Stimulated activated memory B cell treated with anti-CD40 and anti-IgM and Interleukin-4, amounts not matched to agents 10 μg/mL and 1 μg/mL and 100 μg/mL, for 72 hours (primary cell): Measurements from ENCODE around the gene FADS6.

Experiments used
- ATAC-seq: fragments of 150-1000 bp; cut with Tn5 transposase; 2 replicates; pipeline ENCODE4 v1.10.0; 2021
- H3K27ac Mint-ChIP-seq: one replicate; pipeline ENCODE4 v1.8.0; 2022; ENCODE audit warnings: mild to moderate bottlenecking, mixed read lengths
- H3K27me3 Mint-ChIP-seq: one replicate; pipeline ENCODE4 v1.8.0; 2022; ENCODE audit warnings: mixed read lengths
- H3K36me3 Mint-ChIP-seq: one replicate; pipeline ENCODE4 v1.8.0; 2022; ENCODE audit warnings: mixed read lengths
- H3K4me1 Mint-ChIP-seq: one replicate; pipeline ENCODE4 v1.8.0; 2022; ENCODE audit warnings: mixed read lengths
- H3K4me3 Mint-ChIP-seq: one replicate; pipeline ENCODE4 v1.8.0; 2022; ENCODE audit warnings: mild to moderate bottlenecking, moderate library complexity, mixed read lengths
- H3K9me3 Mint-ChIP-seq: one replicate; pipeline ENCODE4 v1.8.0; 2022; ENCODE audit warnings: mixed read lengths

The FADS6 gene

GRCh38 chr17:74860229-74860871, 33.1 kb downstream of the FADS6 start:
- no peaks in the 10 kb centered on the region for H3K36me3 Mint-ChIP-seq
- peak overlapping the region; percentile 74 for H3K4me3 Mint-ChIP-seq
- H3K9me3 Mint-ChIP-seq, result no peaks in the 10 kb centered on the region
- H3K4me1 Mint-ChIP-seq, result peaks cover 47% of the 10 kb centered on the region
- ATAC-seq, result peak; percentile 44
- H3K27me3 Mint-ChIP-seq, result peaks cover 83% of the 10 kb centered on the region
- H3K27ac Mint-ChIP-seq, result peak overlapping the region; percentile 42

DNA sequence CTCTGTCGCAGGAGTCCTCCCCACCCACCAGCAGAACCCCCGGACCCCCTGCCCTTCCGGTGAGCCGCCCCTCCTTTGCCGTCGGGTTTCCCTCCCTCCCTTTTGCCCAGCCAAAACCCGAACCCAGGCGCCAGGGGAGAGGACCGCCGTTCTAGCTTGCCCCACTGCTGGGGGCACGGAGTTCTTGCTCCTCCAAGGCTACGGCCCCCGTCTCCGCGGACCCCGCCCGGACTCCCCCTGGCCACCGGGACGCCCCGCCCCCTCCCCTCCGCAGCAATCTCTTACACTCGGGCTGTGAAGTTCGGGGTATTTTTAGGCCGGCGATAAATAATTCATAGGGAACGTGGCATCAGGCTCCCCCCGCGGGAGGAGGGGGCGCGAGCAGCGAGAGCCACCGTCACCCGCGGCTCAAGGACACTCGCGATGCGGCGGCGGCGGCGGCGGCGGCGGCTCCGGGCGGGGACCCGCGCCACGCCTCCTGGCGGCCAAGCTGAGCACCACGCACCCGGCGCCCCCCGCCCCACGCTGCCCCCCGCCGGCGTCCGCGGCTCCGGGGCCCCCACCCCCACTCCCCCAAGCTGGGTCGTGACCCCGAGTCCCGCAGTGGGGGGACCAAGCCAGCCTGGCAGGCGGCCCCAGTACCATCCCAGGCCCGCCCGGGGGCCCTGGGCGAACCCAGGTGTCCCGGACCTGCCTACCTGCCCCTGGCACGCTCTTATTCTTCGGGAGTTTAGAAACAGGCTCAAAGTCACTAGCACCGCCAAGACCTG, 33.8 kb downstream of the FADS6 start, which contains the start of gene GRIN2C:
Gene GRIN2C (minus strand): TSS at position 427 of the 770 bp plus-strand sequence. CDS start 4,793 bp downstream, outside the sequence.
- Mint-ChIP-seq H3K27me3 (peaks cover 90% of the 10 kb centered on the region), H3K9me3 (no peaks in the 10 kb centered on the region), H3K27ac (peak within 1 kb of the TSS; percentile 42), H3K36me3 (no peaks in the 10 kb centered on the region), H3K4me1 (peaks cover 41% of the 10 kb centered on the region), H3K4me3 (peak within 1 kb of the TSS; percentile 74)
- peak; percentile 24 for ATAC-seq

DNA sequence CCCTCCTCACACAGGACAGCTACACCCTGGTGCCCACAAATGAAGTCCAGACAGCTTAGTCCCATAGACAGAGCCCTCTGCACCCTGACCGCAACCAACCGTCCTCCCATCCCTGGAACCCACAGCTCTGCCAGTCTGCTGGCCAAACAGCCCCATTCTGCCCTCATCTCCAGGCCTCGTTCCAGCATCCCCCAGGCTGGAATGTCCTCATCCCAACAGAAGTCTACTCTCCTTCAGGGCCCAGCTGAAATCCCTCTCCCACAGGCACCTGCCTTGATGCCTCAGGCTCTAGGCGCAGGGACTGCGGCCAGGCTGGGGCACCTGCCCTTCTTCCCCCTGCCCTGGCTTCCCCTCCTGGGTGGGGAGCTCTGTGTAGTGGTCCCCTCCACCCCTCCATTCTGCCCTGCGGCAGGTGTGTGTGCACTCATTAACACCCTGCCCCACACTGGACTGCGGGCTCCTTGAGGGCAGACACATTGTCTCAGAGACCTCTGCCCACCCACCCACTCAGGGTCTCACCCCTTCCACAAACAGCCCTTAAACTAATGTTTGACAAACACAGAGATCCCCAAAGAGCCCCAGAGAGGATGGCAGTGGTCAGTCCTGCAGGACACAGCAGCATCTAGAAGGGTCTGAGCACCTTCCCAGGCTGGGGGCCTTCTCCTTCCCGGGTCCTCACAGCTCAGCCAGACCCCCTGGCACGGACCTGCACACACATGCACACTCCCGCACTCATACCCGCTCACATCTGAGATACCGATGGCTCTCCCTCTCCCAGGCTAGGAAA, 34.6 kb downstream of the FADS6 start:
- Mint-ChIP-seq H3K9me3 (no peaks in the 10 kb centered on the region), H3K36me3 (no peaks in the 10 kb centered on the region), H3K27me3 (peaks cover 97% of the 10 kb centered on the region), H3K4me1 (peaks cover 39% of the 10 kb centered on the region), H3K27ac (no peak overlapping the region), H3K4me3 (peak overlapping the region; percentile 49)
- ATAC-seq, result no peak

DNA sequence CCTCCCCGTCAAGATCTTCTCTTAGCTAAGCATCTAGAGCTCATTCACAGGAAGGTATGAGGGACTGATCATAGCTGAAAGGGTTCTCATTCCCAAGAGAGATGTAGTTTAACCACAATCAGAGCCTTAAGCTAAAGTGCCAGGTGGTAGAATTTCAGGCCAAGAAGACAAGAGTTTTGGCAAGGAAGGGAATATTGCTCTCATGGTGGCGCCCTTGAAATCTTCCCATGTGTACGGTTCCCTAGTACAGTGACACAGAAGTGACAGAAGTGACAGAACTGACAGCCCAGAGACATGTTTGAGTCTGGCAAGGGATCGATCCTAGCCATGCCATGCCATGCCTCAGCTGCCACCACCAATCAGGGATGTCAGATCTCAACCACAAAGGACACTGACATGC, 36.2 kb downstream of the FADS6 start:
- H3K27me3 Mint-ChIP-seq, result peaks cover 93% of the 10 kb centered on the region
- H3K36me3 Mint-ChIP-seq, result no peaks in the 10 kb centered on the region
- H3K9me3 Mint-ChIP-seq, result no peaks in the 10 kb centered on the region
- H3K4me1 Mint-ChIP-seq, result peaks cover 40% of the 10 kb centered on the region
- no peak overlapping the region for H3K27ac Mint-ChIP-seq
- ATAC-seq, result no peak
- H3K4me3 Mint-ChIP-seq, result no peak overlapping the region

DNA sequence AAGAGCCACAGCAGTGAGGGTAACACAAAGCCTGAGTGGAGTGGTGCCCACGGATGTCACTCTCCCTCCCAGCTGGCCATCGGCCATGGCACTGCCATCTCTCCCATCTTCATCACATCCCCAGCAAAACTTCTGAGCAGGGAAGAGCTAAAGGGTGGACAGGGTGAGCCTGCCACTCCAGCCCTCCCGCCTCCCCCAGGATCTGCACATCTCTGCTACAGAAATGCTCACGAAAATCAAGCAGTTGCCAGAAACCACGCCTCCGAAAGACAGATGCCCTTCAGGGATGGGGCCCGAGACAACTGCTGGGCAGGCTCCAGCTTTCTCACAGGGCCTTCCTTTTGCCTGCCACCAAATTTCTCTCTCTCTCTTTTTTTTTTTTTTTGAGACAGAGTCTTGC, 37.3 kb downstream of the FADS6 start:
- Mint-ChIP-seq H3K4me3 (no peak overlapping the region), H3K27ac (no peak overlapping the region), H3K9me3 (no peaks in the 10 kb centered on the region), H3K4me1 (peaks cover 33% of the 10 kb centered on the region), H3K27me3 (peaks cover 90% of the 10 kb centered on the region), H3K36me3 (no peaks in the 10 kb centered on the region)
- no peak for ATAC-seq

DNA sequence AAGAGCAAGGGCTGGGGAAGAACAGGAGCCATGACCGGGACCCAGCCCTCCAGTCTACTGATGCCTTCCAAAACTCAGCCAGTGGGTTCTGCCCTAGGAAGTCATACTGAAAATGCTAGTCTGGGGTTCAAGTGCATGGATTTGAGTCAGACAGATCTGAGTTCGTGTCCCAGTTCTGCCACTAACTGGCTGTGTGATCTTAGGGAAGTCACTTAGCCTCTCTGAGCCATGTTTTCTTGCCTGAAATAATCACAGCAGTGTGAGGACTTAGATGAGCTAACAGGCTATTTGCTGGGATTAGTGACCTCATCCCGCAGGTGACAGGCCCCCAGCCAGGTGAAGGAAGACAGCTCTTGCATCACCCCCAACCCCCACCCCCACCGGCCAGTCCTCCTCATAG, 38.1 kb downstream of the FADS6 start:
- no peak for ATAC-seq
- H3K27me3 Mint-ChIP-seq, result peaks cover 90% of the 10 kb centered on the region
- H3K4me3 Mint-ChIP-seq, result no peak overlapping the region
- H3K27ac Mint-ChIP-seq, result no peak overlapping the region
- peaks cover 25% of the 10 kb centered on the region for H3K4me1 Mint-ChIP-seq
- no peaks in the 10 kb centered on the region for H3K9me3 Mint-ChIP-seq
- no peaks in the 10 kb centered on the region for H3K36me3 Mint-ChIP-seq

DNA sequence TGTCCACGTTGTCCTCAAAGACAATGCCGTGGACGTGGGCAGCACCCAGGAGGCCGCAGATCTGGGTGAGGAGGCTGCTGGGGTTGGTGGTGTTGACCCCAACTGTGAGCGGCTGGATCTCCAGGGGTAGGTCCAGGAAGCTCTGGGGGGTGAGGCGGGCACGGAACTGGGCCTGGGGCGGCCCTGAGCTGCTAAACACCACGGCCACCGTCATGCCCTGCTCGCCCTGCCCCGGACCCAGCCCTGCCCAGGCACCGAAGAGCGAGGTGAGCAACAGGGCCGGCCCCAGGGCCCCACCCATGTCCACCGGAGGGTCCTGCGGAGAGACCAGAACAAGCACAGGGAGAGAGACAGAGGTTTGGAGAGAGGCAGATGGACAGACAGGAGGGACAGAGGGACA, 38.6 kb downstream of the FADS6 start:
- H3K9me3 Mint-ChIP-seq, result no peaks in the 10 kb centered on the region
- H3K36me3 Mint-ChIP-seq, result no peaks in the 10 kb centered on the region
- peaks cover 21% of the 10 kb centered on the region for H3K4me1 Mint-ChIP-seq
- H3K4me3 Mint-ChIP-seq, result no peak overlapping the region
- H3K27ac Mint-ChIP-seq, result no peak overlapping the region
- ATAC-seq, result no peak
- H3K27me3 Mint-ChIP-seq, result peaks cover 90% of the 10 kb centered on the region

- Mint-ChIP-seq H3K4me3 (no peak overlapping the region), H3K36me3 (no peaks in the 10 kb centered on the region), H3K9me3 (no peaks in the 10 kb centered on the region), H3K4me1 (peaks cover 16% of the 10 kb centered on the region), H3K27ac (no peak overlapping the region), H3K27me3 (peaks cover 91% of the 10 kb centered on the region)
- no peak for ATAC-seq
Observed at GRCh38 chr17:74853669-74854068, 39.8 kb downstream of the FADS6 start.

- no peaks in the 10 kb centered on the region for H3K36me3 Mint-ChIP-seq
- no peak overlapping the region for H3K4me3 Mint-ChIP-seq
- peaks cover 91% of the 10 kb centered on the region for H3K27me3 Mint-ChIP-seq
- ATAC-seq, result no peak
- no peaks in the 10 kb centered on the region for H3K9me3 Mint-ChIP-seq
- H3K4me1 Mint-ChIP-seq, result peaks cover 16% of the 10 kb centered on the region
- no peak overlapping the region for H3K27ac Mint-ChIP-seq
Observed at GRCh38 chr17:74853048-74853397, 40.4 kb downstream of the FADS6 start.

DNA sequence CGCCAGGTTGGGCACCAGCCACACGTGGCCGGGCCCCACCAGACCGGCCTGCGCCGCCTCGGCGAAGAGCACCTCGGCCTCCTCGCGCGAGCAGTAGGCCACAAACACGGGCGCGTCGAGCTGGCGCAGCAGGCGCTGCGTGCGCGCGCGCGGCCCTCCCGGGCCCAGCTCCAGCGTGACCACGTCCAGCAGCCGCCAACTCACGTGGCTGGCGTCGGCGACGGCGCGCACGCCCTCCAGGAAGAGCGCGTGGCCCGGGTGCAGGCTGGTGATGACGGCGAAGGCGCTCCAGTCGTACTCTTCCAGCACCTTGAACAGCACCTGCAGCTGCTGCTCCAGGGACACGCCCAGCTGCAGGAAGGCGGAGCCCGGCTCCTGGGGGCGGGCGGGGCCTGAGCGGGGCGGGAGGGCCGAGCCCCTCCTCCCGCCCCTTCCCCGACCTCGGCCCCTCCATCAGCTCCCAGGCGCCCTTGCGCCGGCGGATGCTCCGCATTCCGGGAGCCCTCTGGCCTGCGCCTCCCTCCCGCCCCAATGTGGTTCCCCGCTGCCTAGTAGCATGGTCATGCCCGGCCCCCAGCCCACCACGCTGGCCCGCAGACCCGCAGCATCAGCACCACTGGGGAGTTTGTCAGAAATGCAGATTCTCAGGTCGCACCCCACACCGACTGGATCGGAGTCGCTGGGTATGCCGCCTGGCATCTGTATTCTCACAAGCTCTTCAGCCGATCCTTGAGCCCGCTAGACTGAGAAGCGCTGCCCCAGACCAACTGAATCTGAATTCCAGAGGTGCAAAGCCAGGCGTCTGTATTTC, 41.0 kb downstream of the FADS6 start:
- Mint-ChIP-seq H3K27ac (no peak overlapping the region), H3K36me3 (no peaks in the 10 kb centered on the region), H3K4me3 (peak overlapping the region; percentile 45), H3K27me3 (peaks cover 88% of the 10 kb centered on the region), H3K4me1 (peaks cover 12% of the 10 kb centered on the region), H3K9me3 (no peaks in the 10 kb centered on the region)
- ATAC-seq, result peak; percentile 63

DNA sequence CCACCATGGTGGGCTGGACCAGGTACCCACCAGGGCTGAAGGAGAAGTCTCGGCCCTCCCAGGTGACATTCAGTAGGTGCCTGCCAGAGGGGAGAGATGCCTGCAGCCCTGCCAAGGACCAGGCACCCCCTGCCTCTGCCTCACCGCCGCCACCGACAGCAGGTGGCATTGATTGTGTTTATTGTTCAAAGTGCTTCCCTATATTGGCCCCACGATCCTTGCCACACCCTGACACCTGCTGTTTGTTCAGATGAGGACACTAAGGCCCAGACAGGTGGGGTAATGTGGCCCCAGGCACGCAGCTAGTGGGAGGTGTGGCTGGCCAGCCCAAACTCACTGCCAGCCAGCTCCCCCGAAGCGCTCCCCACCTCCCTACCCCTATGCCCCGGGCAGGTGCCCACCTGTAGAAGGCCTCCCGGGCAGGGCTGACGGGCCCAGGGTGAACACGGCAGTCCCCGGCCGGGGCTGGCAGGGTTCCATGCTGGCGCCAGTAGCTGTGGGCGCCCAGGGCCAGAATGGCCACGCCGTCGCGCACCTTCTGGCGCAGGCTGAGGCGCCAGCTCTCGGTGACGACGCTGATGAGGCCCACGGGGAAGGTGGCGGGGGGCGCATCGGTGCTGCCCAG, 41.7 kb downstream of the FADS6 start:
- Mint-ChIP-seq H3K4me1 (peaks cover 5% of the 10 kb centered on the region), H3K27ac (no peak overlapping the region), H3K27me3 (peaks cover 82% of the 10 kb centered on the region), H3K36me3 (no peaks in the 10 kb centered on the region), H3K4me3 (no peak overlapping the region), H3K9me3 (no peaks in the 10 kb centered on the region)
- ATAC-seq, result no peak

- ATAC-seq, result no peak
- no peak overlapping the region for H3K4me3 Mint-ChIP-seq
- peaks cover 4% of the 10 kb centered on the region for H3K4me1 Mint-ChIP-seq
- no peak overlapping the region for H3K27ac Mint-ChIP-seq
- H3K27me3 Mint-ChIP-seq, result peaks cover 82% of the 10 kb centered on the region
- H3K36me3 Mint-ChIP-seq, result no peaks in the 10 kb centered on the region
- no peaks in the 10 kb centered on the region for H3K9me3 Mint-ChIP-seq
Observed at GRCh38 chr17:74850914-74851313, 42.5 kb downstream of the FADS6 start.

GRCh38 chr17:74850310-74850709, 43.1 kb downstream of the FADS6 start:
- no peaks in the 10 kb centered on the region for H3K9me3 Mint-ChIP-seq
- ATAC-seq, result no peak
- no peak overlapping the region for H3K27ac Mint-ChIP-seq
- H3K4me3 Mint-ChIP-seq, result no peak overlapping the region
- H3K4me1 Mint-ChIP-seq, result peaks cover 4% of the 10 kb centered on the region
- peaks cover 82% of the 10 kb centered on the region for H3K27me3 Mint-ChIP-seq
- H3K36me3 Mint-ChIP-seq, result no peaks in the 10 kb centered on the region

DNA sequence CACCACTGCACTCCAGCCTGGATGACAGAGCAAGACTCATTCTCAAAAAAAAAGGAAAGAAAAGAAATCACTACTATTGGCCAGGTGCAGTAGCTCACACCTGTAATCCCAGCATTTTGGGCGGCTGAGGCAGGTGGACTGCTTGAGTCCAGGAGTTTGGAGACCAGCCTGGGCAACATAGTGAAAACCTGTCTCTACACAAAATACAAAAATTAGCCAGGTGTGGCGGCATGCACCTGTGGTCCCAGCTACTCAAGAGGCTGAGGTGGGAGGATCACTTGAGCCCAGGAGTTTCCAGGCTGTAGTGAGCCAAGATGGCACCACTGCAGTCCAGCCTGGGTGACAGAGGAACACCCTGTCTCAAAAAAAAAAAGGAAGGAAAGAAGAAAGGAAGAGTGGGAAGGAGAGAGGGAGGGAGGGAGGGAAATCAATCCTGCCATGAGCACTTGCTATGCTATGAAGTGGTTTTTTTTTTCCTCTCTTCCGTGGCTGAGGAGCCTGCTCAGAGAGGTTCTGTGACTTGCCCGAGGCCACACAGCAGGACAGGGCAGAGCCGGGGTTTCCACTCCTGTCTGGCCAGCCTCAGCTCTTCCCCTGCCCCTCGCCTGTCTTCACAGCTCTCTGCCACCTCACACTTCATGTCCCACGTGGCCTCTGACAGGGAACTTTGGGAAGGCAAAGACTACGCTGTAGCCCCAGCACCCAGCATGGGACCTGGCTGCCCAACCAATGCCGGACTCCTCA, 44.6 kb downstream of the FADS6 start:
- ATAC-seq, result no peak
- Mint-ChIP-seq H3K27me3 (peaks cover 75% of the 10 kb centered on the region), H3K9me3 (no peaks in the 10 kb centered on the region), H3K4me3 (no peak overlapping the region), H3K36me3 (no peaks in the 10 kb centered on the region), H3K27ac (no peak overlapping the region), H3K4me1 (peaks cover 10% of the 10 kb centered on the region)
